Coronary artery (tissue), 2 donors: Measurements from ENCODE around the gene MACROD2.
"Not testable (repeated sequence)": the region's sequence is repeated elsewhere in the genome, so short reads cannot be mapped to it uniquely, and the experiment has no call there.

Source experiments
- DNase-seq: peaks from one replicate; pipeline ENCODE4 v3.0.0-alpha.2; 2017; ENCODE audit warnings: low spot score
- H3K27ac ChIP-seq, 2 donors: fragments of 200-600 bp; sonication (generic); one replicate each; pipeline ENCODE4 v1.5.1; 2016 to 2019
- H3K4me3 ChIP-seq: fragments of 200-600 bp; sonication (generic); 2 replicates; pipeline ENCODE4 v1.5.1; 2016; ENCODE audit warnings: mild to moderate bottlenecking, moderate library complexity
- CTCF ChIP-seq: fragments of 200-600 bp; sonication (generic); IDR thresholded peaks from one replicate; pipeline ENCODE4 v1.5.1; 2019; ENCODE audit warnings: antibody characterized with exemption

The MACROD2 gene

GRCh38 chr20:15012566-15012965 lies 1017.2 kb downstream of the MACROD2 start:
- no peak overlapping the region for H3K27ac ChIP-seq
- no peak overlapping the region for H3K4me3 ChIP-seq
- no peak for DNase-seq
- TF ChIP-seq CTCF = no peak

GRCh38 chr20:15016875-15017274 lies 1021.6 kb downstream of the MACROD2 start:
- not testable (repeated sequence) for H3K27ac ChIP-seq, H3K4me3 ChIP-seq, DNase-seq

- DNase-seq = no peak
- Histone ChIP-seq H3K4me3 (no peak overlapping the region), H3K27ac (no peak overlapping the region)
- TF ChIP-seq CTCF = no peak
These were observed 1023.6 kb downstream of the MACROD2 start for GRCh38 chr20:15018966-15019365.

GRCh38 chr20:15020845-15021244 lies 1025.5 kb downstream of the MACROD2 start:
- H3K4me3 ChIP-seq = no peak overlapping the region
- no peak for TF ChIP-seq CTCF
- no peak for DNase-seq
- H3K27ac ChIP-seq = no peak overlapping the region

GRCh38 chr20:15022921-15023320 lies 1027.6 kb downstream of the MACROD2 start:
- TF ChIP-seq CTCF = no peak
- H3K27ac ChIP-seq = no peak overlapping the region

GRCh38 chr20:15026759-15027158 lies 1031.4 kb downstream of the MACROD2 start:
- TF ChIP-seq CTCF = no peak
- Histone ChIP-seq H3K4me3 (no peak overlapping the region), H3K27ac (no peak overlapping the region)
- DNase-seq = no peak

More at GRCh38 chr20:15022921-15023320, 1027.6 kb downstream of the MACROD2 start:
- no peak overlapping the region for H3K4me3 ChIP-seq
- no peak for DNase-seq

- TF ChIP-seq CTCF = no peak
- no peak for DNase-seq
These were observed 1035.5 kb downstream of the MACROD2 start for GRCh38 chr20:15030826-15031225.

More at GRCh38 chr20:15030826-15031225, 1035.5 kb downstream of the MACROD2 start:
- no peak overlapping the region for H3K4me3 ChIP-seq
- H3K27ac ChIP-seq = no peak overlapping the region
